IPS-18a (cell line): ENCODE data around the gene SELENOM.
"Not testable (repeated sequence)": the region's sequence is repeated elsewhere in the genome, so short reads cannot be mapped to it uniquely, and the experiment has no call there.

Experiments used
- H3K27ac ChIP-seq: one replicate; pipeline ENCODE4 v1.5.1; 2013; ENCODE audit warnings: low read length
- H3K27me3 ChIP-seq: one replicate; pipeline ENCODE4 v1.6.1; 2013; ENCODE audit warnings: mild to moderate bottlenecking, low read length; ENCODE audit not compliant: control insufficient read depth, insufficient read depth
- H3K36me3 ChIP-seq: one replicate; pipeline ENCODE4 v1.6.1; 2013; ENCODE audit warnings: low read depth, low read length; ENCODE audit not compliant: control insufficient read depth
- H3K4me1 ChIP-seq: one replicate; pipeline ENCODE4 v1.6.1; 2013; ENCODE audit warnings: low read depth, low read length; ENCODE audit not compliant: control insufficient read depth
- H3K4me3 ChIP-seq: one replicate; pipeline ENCODE4 v1.5.1; 2013; ENCODE audit warnings: low read length
- H3K9ac ChIP-seq: one replicate; pipeline ENCODE4 v1.6.1; 2013; ENCODE audit warnings: mild to moderate bottlenecking, low read length, moderate library complexity
- H3K9me3 ChIP-seq: one replicate; pipeline ENCODE4 v1.6.1; 2013; ENCODE audit warnings: low read depth, low read length; ENCODE audit not compliant: control insufficient read depth

Gene SELENOM

DNA sequence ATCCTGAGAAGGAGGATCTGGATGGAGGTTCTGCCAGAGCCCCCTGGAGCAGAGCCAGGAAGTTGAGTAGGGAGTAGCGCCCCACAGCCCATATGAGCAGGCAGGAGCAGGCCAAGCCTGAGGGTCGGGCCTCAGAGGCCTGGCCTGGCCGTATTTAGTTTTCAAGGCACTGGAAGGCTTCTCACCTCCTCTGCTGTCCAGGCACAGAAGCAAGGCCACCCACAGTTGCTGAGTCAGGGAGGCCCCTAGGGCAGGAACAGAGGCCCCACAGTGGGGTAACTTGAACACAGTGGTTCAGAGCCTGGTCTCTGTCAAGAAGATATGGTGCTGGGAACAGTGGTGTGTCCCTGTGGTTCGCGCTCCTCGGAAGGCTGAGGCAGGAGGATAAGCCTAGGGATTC is 47.7 kb downstream of the SELENOM start:
- H3K27ac ChIP-seq, H3K36me3 ChIP-seq, H3K4me3 ChIP-seq, H3K9me3 ChIP-seq, H3K9ac ChIP-seq, H3K4me1 ChIP-seq, H3K27me3 ChIP-seq: not testable (repeated sequence)

DNA sequence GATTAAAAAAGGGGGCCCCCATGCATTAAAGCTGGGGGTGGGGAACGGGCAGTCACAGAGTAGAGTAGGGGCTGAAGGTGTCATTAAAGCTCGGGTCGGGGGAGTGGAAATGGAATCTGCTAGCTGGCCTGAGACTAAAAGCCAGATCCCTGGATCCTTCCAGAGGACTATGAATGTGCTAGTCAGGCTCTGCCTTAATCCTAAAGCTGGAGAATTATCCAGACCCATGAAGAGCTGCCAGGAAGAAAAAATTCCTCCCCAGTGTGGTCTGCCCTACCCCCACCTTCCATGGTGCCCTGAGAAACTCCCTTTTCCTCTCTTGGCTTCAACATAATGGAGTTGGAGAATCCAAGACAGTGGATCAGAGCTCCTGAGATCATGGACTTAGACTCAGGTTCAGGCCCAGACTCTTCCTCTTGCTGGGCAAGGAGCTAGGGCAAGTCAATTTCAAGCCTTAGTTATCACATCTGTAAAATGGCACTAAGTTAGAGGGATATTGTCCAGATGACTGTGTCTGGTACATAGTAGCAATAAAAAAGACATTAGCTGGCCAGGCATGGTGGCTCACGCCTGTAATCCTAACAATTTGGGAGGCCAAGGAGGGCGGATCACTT is 50.3 kb downstream of the SELENOM start:
- H3K4me3 ChIP-seq: no peak overlapping the region
- no peaks in the 10 kb centered on the region for H3K9me3 ChIP-seq
- no peaks in the 10 kb centered on the region for H3K36me3 ChIP-seq
- peaks cover 4% of the 10 kb centered on the region for H3K4me1 ChIP-seq
- no peak overlapping the region for H3K27ac ChIP-seq
- no peaks in the 10 kb centered on the region for H3K27me3 ChIP-seq
- H3K9ac ChIP-seq: no peak overlapping the region

DNA sequence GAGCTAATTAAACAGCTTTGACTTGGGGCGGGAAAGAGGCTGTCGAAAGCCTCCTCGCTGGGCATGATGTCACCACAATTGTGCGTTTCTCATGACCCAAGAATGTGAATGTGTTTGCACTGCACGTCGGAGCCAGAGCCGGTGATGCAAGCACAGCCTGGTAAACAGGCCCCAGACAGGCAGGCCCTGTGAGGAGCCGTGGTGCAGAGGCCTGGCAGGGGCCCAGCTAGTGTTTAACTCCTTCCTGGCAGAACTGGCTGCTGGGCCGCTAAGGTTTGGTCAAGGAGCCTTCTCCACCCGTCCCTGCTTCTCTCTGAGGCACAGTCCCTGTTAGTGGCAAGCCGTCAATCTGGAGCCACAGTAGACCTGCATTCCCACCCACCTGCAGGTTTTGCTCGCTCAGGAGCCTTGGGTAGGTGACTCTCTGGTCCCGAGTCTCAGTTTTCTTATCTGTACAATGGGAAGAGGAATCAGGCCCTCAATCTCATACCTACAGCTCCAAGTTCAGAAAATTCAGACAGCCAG is 51.7 kb downstream of the SELENOM start:
- Histone ChIP-seq H3K4me3 (no peak overlapping the region), H3K27me3 (no peaks in the 10 kb centered on the region), H3K36me3 (no peaks in the 10 kb centered on the region), H3K27ac (no peak overlapping the region), H3K4me1 (peaks cover 4% of the 10 kb centered on the region), H3K9ac (no peak overlapping the region), H3K9me3 (no peaks in the 10 kb centered on the region)

DNA sequence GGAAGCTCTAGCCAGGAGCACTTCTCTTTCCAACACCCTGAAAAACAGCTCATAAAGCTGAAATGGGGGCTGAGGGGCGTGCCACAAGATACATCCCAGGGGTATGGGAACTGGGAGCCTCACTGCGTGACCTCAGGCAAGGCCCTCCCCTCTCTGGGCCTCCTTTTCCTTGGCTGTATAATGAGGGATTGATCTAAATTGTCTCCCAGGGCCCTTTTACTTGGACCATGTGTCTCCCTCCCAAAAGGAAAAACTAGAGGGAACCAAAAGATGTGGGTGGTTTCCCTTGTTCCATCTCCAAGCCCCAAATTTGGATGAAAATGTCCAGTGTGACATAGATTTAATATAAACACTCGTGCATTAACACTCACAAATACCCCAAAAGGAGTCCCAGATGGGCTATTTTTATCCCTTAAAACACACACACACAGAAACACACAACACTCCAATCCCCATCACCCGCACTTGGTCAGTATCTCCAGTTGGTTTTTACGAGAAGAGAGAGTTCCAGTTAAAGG is 52.2 kb downstream of the SELENOM start:
- no peak overlapping the region for H3K27ac ChIP-seq
- no peaks in the 10 kb centered on the region for H3K9me3 ChIP-seq
- no peaks in the 10 kb centered on the region for H3K27me3 ChIP-seq
- no peak overlapping the region for H3K4me3 ChIP-seq
- H3K9ac ChIP-seq: no peak overlapping the region
- H3K4me1 ChIP-seq: peaks cover 4% of the 10 kb centered on the region
- H3K36me3 ChIP-seq: no peaks in the 10 kb centered on the region
